ENCODE data around the gene IPO11.
"Not testable (repeated sequence)": the region's sequence is repeated elsewhere in the genome, so short reads cannot be mapped to it uniquely, and the experiment has no call there.

- not testable (repeated sequence) for TF ChIP-seq CTCF, POLR2A (IDR thresholded peaks at IDR 0.05)
Measured at GRCh38 chr5:62624436-62624835, 211.9 kb downstream of the IPO11 start.

Data from ovary (tissue), 3 donors.